ENCODE results near the gene OR10G3. TPM values are rescaled to one million over a fixed set of nuclear protein-coding genes. Genes with fewer than 3 reads are reported as not detected.
"Not testable (repeated sequence)": the region's sequence is repeated elsewhere in the genome, so short reads cannot be mapped to it uniquely, and the experiment has no call there.

The OR10G3 gene
- total RNA-seq, 1 donor from 2014 or later: not detected

DNA sequence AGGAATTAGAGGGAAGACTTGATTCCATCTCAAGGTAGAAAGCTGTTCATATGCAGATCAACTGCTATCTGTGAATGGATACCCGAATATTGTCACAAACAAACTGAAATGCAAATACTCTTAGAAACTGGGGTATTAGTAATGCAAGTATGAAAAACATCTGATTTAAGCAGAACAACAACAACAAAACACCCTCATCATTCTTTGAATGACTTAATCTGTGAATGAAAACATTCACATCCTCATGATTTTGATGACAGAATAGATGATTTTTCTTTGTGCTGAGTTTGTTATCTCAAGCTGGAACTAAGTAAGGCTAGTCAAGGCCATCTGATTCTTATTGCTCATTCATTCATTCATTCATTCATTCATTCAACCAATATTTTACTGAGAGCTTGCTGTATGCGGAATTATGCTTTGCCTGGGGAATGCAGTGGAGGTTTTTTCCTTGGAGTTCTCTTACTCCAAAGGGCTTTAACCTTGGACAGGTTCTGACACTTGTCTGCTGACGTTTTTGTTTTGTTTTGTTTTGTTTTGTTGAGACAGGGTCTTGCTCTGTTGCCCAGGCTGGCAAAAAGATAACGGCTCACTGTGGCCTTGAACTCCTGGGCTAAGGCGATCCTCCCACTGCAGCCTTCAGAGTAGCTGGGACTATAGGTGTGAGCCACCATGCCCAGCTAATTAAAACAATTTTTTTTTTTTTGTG, 23.3 kb downstream of the OR10G3 start:
- Histone ChIP-seq H3K36me3 (no peaks in the 10 kb centered on the region), H3K9me3 (no peaks in the 10 kb centered on the region), H3K27ac (peak overlapping the region; percentile 86), H3K27me3 (no peaks in the 10 kb centered on the region), H3K4me3 (no peak overlapping the region), H3K4me1 (peaks cover 5% of the 10 kb centered on the region)
- DNase-seq (no peak), ATAC-seq (no peak)
- intact Hi-C loops (cut with DNase I): no loop called here
- TF ChIP-seq CTCF (IDR thresholded peaks at IDR 0.05): no peak

GRCh38 chr14:21553266-21553665, 26.6 kb downstream of the OR10G3 start:
- no peak for TF ChIP-seq CTCF (IDR thresholded peaks at IDR 0.05)
- no peak for ATAC-seq
- H3K4me3 ChIP-seq: no peak overlapping the region
- no peaks in the 10 kb centered on the region for H3K27me3 ChIP-seq
- H3K9me3 ChIP-seq: no peaks in the 10 kb centered on the region
- peaks cover 5% of the 10 kb centered on the region for H3K4me1 ChIP-seq
- no peak overlapping the region for H3K27ac ChIP-seq
- no peak for DNase-seq
- no peaks in the 10 kb centered on the region for H3K36me3 ChIP-seq
- intact Hi-C loops (cut with DNase I): no loop called here

DNA sequence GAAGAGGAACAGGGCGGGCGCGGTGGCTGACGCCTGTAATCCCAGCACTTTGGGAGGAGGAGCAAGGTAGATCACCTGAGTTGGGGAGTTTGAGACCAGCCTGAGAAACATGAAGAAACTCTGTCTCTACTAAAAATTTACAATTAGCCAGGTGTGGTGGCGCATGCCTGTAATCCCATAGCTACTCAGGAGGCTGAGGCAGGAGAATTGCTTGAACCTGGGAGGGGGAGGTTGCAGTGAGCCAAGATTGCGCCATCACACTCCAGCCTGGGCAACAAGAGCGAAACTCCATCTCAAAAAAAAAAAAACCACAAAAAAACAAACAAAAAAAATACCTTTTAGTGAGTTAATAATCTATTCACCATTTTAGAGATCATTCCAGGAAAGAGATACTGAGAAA, 35.3 kb downstream of the OR10G3 start:
- H3K4me1 ChIP-seq; H3K36me3 ChIP-seq; H3K27me3 ChIP-seq; DNase-seq; H3K27ac ChIP-seq; H3K9me3 ChIP-seq; H3K4me3 ChIP-seq; intact Hi-C loops (cut with DNase I); ATAC-seq: not testable (repeated sequence)

- Histone ChIP-seq H3K9me3 (no peaks in the 10 kb centered on the region), H3K4me3 (no peak overlapping the region), H3K36me3 (no peaks in the 10 kb centered on the region), H3K27me3 (no peaks in the 10 kb centered on the region), H3K27ac (no peak overlapping the region), H3K4me1 (no peaks in the 10 kb centered on the region)
- TF ChIP-seq CTCF (IDR thresholded peaks at IDR 0.05): no peak
- intact Hi-C loops (cut with DNase I): no loop called here
- ATAC-seq (no peak), DNase-seq (no peak)
Measured at GRCh38 chr14:21543963-21544362, 35.9 kb downstream of the OR10G3 start.

DNA sequence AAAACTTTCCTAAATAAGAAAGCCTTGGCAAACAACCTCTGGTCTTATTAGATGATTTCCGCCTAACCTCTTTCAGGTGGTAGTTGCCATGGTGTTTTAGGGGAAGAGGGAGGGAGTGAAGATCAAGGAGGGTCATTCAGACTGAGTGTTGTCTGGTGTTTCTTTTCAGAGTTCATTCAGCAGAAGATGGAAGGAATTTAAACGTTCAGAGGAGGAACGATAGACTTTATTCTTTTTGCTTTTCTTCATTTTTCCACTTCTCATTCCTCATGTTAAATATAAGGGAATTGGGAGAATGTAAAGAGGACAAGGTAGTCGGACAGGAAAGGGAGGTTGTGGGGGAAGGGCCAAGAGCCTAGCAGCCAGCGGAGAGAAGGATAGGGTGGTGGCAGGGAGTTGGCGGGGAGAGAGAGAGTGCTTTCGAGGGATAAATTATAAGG, 36.3 kb downstream of the OR10G3 start:
- no peaks in the 10 kb centered on the region for H3K9me3 ChIP-seq
- no peak overlapping the region for H3K27ac ChIP-seq
- TF ChIP-seq CTCF (IDR thresholded peaks at IDR 0.05): no peak
- DNase-seq (no peak), ATAC-seq (peak; percentile 58)
- intact Hi-C loops (cut with DNase I): no loop called here
- no peak overlapping the region for H3K4me3 ChIP-seq
- no peaks in the 10 kb centered on the region for H3K36me3 ChIP-seq
- H3K4me1 ChIP-seq: no peaks in the 10 kb centered on the region
- no peaks in the 10 kb centered on the region for H3K27me3 ChIP-seq

- Histone ChIP-seq H3K27ac (no peak overlapping the region), H3K27me3 (peaks cover 17% of the 10 kb centered on the region), H3K4me3 (no peak overlapping the region), H3K4me1 (no peaks in the 10 kb centered on the region), H3K9me3 (no peaks in the 10 kb centered on the region), H3K36me3 (no peaks in the 10 kb centered on the region)
- ATAC-seq (no peak), DNase-seq (no peak)
- TF ChIP-seq CTCF (IDR thresholded peaks at IDR 0.05): no peak
- intact Hi-C loops (cut with DNase I): no loop called here
Measured at GRCh38 chr14:21541413-21542074, 38.3 kb downstream of the OR10G3 start.
